Left ventricle myocardium superior (tissue), 1 donor: ENCODE results near the gene WASHC1. TPM values are rescaled to one million over a fixed set of nuclear protein-coding genes. Genes with fewer than 3 reads are reported as not detected.
A peak's percentile ranks its signal among the peaks of the same experiment; 100 is the strongest.
"Not testable (repeated sequence)": the region's sequence is repeated elsewhere in the genome, so short reads cannot be mapped to it uniquely, and the experiment has no call there.

Experiments
- ATAC-seq: fragments of 200-7000 bp; cut with Tn5 transposase; one replicate; pipeline ENCODE4 v1.9.1; 2020; ENCODE audit warnings: mild to moderate bottlenecking, moderate library complexity
- DNase-seq: peaks from one replicate; pipeline ENCODE4 v3.0.0-alpha.2; 2020
- intact Hi-C: fragments of 100-400 bp; cut with micrococcal nuclease; formaldehyde crosslinking; loops from one replicate; pipeline ENCODE4 v1.11.0; 2022
- long read RNA-seq: library from polyadenylated mRNA; unstranded; transcript quantifications from one replicate; pipeline ENCODE4 v2.0.0, GENCODE V29; 2021
- total RNA-seq: library from RNA; stranded (reverse); fragmentation: NEBNext Ultra II Directional; extraction: Animal tissue kit (Norgen Biotek cat#: 25700); gene quantifications from one replicate; pipeline ENCODE4 v1.2.1, GENCODE V29; 2021
- donor health status: DM: no; HTN: yes; CAD: no; lungs with severe emphysema.

The WASHC1 gene
- 14.0 TPM for total RNA-seq
- long read RNA-seq, partial matches to known transcripts: 3 of 9 reads
- long read RNA-seq, other reads (novel, unspliced or antisense): 6 of 9 reads

DNA sequence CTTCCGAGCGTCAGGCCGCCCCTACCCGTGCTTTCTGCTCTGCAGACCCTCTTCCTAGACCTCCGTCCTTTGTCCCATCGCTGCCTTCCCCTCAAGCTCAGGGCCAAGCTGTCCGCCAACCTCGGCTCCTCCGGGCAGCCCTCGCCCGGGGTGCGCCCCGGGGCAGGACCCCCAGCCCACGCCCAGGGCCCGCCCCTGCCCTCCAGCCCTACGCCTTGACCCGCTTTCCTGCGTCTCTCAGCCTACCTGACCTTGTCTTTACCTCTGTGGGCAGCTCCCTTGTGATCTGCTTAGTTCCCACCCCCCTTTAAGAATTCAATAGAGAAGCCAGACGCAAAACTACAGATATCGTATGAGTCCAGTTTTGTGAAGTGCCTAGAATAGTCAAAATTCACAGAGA, at the start of gene WASHC1:
Gene WASHC1 (minus strand): TSS at position 101 of the 400 bp plus-strand sequence. CDS start 4,457 bp downstream, outside the sequence.
- intact Hi-C loops, DNase-seq, ATAC-seq: not testable (repeated sequence)

DNA sequence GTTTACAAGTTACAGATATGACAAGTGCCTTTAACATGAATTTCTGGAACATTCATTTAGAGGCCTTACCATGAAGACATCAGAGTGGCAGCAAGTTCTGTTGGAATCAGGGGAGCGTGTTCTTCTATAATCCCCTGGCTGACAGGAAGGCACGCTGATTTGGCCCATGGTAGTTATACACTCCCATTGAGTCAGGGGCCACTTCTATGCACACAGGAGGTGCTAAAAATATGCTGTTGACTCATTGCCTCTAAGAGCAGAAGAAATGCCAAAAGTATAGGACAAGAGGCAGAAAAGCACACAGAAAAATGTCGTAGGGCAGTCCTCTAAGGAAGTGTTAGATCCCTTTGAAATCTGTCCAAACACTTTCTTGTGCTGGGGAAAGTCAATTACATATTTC, 49.1 kb upstream of the WASHC1 start:
- intact Hi-C loops, DNase-seq: not testable (repeated sequence)
- ATAC-seq: peak; percentile 49

GRCh38 chr9:76389-76788, 47.1 kb upstream of the WASHC1 start:
- ATAC-seq, DNase-seq, intact Hi-C loops: not testable (repeated sequence)

DNA sequence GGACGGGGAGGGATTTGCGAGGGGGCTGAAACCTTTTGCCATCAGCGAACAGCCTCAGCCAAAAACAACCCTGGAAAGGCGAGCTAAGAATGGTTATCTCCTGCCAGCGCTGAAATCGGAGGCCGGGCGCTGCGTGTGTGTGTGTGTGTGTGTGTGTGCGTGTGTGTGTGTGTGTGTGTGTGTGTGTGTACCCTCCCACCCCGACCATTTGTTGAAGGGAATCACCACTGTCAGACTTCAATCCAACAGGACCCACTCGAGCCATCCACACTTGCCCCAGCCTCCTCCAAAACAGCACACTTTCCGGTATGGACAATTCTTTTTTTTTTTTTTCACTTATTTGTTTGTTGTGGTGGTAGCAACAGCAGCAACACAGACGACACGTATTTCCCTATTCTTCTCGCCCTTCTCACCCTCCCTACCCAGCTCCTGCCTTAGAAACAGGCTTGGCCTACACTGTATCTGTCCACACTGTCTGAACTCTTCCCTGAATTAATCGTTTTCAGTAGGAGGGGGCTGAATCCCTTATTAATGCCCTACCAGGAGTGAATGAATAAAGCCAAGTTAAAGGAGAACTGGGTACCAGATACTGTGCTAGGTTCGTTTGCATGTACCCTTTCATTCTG, 44.8 kb upstream of the WASHC1 start:
- DNase-seq, intact Hi-C loops: not testable (repeated sequence)
- peak; percentile 39 for ATAC-seq

DNA sequence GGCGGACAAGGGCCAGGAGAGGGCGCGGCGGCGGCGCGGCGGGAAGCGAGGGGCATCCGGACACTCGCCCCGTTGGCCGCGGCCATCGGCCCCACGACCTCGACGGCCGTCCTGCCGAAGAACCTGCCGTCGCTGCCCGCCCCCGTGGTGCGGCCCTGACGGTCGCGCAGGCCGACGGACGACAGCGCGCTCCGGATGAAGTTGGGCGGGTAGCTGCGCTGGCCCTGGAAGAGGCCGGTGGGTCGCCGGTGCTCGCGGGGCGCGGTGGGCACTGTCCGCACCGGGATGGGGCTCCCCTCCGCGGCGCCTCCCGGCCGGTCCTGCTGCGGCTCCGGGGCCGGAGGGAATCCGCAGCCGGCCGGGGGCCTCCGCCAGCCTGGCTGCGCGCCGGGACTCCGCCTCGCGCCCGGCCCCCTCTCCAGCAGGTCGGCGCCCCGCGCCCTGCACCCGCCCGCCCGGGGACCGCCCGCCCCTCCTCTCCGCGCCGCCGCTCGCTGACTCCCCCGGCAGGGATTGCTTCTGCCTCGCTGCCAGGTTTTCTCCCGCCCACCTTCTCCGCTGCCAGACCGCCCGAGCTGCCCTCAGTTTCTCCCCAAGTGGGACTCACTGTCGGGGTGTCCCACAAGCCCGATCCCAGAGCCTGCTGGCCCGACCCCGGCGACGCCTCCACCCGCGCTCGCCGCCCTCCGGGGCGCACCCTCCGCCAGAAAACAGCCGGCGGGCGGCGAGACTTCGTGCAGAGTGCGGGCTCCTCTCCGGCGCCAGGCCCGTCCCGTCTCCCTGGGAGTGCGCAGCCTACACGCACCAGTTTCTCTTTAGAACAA, 44.0 kb upstream of the WASHC1 start:
- DNase-seq: peak; percentile 47
- ATAC-seq: peak; percentile 65
- intact Hi-C loops: not testable (repeated sequence)

DNA sequence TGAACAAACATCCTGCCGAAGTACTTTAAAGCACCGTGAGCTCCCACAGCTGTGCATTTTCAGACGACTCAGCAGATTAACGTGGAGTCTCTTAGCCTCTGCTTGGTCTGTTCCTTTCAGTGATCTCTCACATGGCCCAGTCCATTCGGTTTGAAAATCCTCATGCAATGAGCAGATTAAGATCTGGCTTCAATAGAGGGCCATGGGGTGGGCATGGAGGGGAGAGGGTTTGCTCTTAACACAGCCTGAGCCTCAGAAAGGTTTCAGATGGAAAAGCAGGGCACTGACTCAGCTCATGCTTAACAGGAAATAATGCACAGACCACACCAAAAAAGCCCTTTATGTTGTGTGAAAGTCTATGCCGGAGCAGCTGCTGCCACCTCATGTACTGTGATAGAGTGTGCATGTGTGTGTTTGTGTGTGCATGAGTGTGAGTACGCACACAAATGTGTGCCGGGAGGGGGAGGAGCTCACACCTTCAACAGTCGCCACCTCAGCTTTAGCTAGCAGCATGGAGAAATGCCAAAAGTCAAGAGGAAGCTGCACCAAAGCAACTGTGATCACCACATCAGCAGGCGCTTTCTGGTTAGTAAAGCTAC, 33.9 kb upstream of the WASHC1 start:
- ATAC-seq: peak; percentile 69
- DNase-seq: peak; percentile 28
- intact Hi-C loops: not testable (repeated sequence)

- DNase-seq, ATAC-seq, intact Hi-C loops: not testable (repeated sequence)
Observed at GRCh38 chr9:52678-53077, 23.4 kb upstream of the WASHC1 start.

GRCh38 chr9:48190-48842, 19.1 kb upstream of the WASHC1 start:
- ATAC-seq, DNase-seq, intact Hi-C loops: not testable (repeated sequence)

DNA sequence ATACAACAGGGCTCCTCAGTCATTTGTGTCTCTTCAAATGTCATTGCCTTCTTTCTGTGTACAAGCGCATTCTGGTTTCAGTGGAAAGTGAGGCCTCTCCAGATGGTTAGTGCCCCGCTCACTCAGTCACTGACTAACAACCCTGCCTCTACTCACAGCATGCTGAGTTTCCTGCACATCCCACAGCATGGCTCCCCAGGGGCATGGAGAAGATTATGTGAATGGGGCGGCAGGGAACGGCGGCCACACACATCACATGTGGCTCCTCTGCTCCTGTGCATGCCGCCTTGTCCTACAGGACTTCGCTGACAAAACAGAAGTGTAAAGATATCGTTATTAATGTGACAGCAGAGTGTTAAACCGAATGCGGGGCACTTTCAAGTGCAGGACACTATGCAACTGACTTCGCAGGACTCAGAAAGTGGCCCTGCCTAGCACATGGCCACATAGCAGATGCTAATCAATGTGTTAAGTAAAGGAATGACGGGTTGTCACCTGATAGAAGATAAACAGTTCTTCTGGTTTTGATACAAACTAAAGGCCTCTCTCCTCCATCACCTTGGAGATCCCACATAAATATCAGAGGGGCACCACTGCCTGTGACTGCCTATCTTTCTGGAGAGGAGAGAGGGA, 17.5 kb upstream of the WASHC1 start:
- DNase-seq, intact Hi-C loops, ATAC-seq: not testable (repeated sequence)

DNA sequence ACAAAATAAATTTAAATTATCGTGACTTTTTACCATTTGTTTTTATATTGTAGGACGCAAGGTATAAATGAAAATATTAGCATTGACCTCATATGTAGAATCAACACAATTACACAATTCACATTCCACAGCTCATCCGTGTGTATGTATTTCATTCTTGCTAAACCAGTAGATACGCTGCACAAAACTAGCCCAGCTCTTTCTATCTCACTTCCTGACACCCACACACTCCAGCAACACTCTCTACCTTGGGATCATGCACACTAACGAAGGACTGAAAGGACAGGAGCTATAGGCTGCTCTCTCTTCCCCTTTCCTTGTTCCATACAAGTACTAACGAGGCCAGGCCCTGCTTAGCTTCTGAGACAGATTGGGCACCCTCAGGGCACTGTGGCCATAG, 16.9 kb upstream of the WASHC1 start:
- intact Hi-C loops, DNase-seq, ATAC-seq: not testable (repeated sequence)

DNA sequence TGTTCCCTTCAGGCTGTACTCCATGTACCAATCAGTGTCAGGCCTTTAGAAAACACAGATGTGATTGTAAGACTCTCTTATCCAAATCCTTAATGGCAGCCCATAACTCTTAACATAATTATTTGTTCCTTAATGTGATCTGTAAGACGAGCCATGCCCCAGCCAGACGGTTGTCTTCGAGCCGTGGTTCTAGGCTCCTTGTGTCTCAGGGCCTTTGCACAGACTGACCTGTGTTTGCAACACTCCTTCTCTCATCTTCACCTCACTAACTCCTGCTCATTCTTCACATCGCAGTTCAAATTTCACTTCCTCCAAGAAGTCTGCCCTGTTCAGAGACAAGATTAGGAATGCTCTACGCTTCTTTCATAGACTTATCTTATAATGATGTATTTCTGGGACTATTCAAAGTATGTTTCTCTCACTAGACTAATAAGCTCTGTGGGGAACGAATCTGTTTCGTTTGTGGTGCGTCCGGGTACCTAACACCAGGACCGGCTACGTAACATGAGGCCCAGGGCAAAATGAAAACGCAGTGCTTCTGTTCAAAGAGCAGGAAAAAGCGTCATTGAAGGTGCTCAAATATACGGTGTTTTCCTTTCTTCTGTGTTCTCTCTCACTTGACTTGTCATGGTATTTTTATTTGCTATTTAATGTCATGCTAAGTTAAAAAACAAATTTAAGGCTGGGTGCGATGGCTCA, 16.1 kb upstream of the WASHC1 start:
- DNase-seq, ATAC-seq, intact Hi-C loops: not testable (repeated sequence)

DNA sequence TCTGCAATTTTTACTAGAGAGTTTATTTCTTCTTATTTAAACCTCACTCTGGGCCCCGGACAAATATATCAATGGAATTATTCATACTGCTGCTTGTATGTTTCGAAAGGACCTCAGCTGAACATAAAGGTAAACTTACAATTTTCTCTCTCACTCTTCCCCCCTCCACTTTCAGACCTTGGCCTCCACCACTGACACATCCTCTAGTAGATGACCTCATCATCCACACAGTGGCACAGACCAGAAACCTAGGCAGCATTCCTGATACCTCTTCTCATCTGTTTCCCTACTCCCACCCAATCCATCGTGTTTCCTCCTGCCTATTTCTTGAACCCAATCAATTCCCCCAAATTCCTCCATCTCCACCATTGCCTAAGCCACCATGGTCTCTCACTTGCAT, 15.2 kb upstream of the WASHC1 start:
- DNase-seq, intact Hi-C loops, ATAC-seq: not testable (repeated sequence)

- ATAC-seq, intact Hi-C loops, DNase-seq: not testable (repeated sequence)
Observed at GRCh38 chr9:43636-44035, 14.4 kb upstream of the WASHC1 start.

- ATAC-seq, intact Hi-C loops, DNase-seq: not testable (repeated sequence)
Observed at GRCh38 chr9:43116-43515, 13.9 kb upstream of the WASHC1 start.

GRCh38 chr9:41819-42218, 12.6 kb upstream of the WASHC1 start:
- DNase-seq, intact Hi-C loops, ATAC-seq: not testable (repeated sequence)

- DNase-seq, intact Hi-C loops: not testable (repeated sequence)
- ATAC-seq: peak; percentile 56
Observed at GRCh38 chr9:41261-41676, 12.0 kb upstream of the WASHC1 start.

GRCh38 chr9:32308-32707, 3.1 kb upstream of the WASHC1 start:
- intact Hi-C loops, ATAC-seq, DNase-seq: not testable (repeated sequence)

GRCh38 chr9:28775-29174, 481 bp downstream of the WASHC1 start:
- DNase-seq, intact Hi-C loops, ATAC-seq: not testable (repeated sequence)
